RWPE1 (cell line): ENCODE data around the gene LRRC75A.

ENCODE experiments used
- CTCF ChIA-PET: fragments of 350-600 bp; sonication (Branson Sonifier 250); formaldehyde crosslinking; extraction: SDS; loops from one replicate; lab custom pipeline; 2021; lab: Yijun Ruan, JAX
- POLR2A ChIA-PET: fragments of 400-600 bp; formaldehyde crosslinking; extraction: SDS; loops from one replicate; lab custom pipeline; 2020; ENCODE audit warnings: antibody characterized with exemption; ENCODE audit not compliant: low non-redundant PET; lab: Yijun Ruan, JAX
- DNase-seq: peaks from one replicate; pipeline ENCODE4 v3.0.0; 2012; ENCODE audit warnings: low spot score
- H3K27ac ChIP-seq: fragments of 450-650 bp; 2 replicates; pipeline ENCODE4 v1.5.1; 2017
- TF ChIP-seq, protein P1 (sequence below): fragments of 450-650 bp; conservative IDR thresholded peaks from 2 replicates; pipeline ENCODE4 v1.5.1; 2017; ENCODE audit warnings: low read depth, mild to moderate bottlenecking

Gene LRRC75A

DNA sequence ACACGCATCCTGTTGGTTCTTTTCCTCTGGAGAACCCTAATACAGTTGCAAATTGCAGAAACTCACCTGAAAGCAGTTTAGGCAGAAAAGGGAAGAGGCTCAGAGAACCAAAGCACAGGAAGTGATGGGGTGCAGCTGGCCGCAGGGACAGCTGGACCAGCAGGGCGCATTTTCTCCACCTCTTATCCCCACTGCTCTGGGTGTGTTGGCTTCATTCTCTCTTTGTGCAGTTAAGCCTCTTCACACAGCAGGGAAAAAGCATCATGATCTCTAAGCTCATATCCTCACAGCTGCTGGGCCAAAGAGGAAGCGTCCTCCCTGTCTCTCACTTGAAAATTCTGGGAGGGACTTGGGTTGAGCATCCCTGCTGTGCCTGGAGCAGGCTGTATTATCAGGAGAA lies 20.0 kb upstream of the LRRC75A start:
- ChIA-PET POLR2A (no interaction called here), CTCF (no interaction called here)
- no peak overlapping the region for H3K27ac ChIP-seq
- DNase-seq, result no peak
- TF ChIP-seq, protein P1, sequence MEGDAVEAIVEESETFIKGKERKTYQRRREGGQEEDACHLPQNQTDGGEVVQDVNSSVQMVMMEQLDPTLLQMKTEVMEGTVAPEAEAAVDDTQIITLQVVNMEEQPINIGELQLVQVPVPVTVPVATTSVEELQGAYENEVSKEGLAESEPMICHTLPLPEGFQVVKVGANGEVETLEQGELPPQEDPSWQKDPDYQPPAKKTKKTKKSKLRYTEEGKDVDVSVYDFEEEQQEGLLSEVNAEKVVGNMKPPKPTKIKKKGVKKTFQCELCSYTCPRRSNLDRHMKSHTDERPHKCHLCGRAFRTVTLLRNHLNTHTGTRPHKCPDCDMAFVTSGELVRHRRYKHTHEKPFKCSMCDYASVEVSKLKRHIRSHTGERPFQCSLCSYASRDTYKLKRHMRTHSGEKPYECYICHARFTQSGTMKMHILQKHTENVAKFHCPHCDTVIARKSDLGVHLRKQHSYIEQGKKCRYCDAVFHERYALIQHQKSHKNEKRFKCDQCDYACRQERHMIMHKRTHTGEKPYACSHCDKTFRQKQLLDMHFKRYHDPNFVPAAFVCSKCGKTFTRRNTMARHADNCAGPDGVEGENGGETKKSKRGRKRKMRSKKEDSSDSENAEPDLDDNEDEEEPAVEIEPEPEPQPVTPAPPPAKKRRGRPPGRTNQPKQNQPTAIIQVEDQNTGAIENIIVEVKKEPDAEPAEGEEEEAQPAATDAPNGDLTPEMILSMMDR, result no peak

GRCh38 chr17:16511593-16511992 lies 19.6 kb upstream of the LRRC75A start:
- no peak overlapping the region for H3K27ac ChIP-seq
- POLR2A ChIA-PET, result no interaction called here
- DNase-seq, result no peak
- CTCF ChIA-PET, result no interaction called here
- TF ChIP-seq, protein P1, result no peak

DNA sequence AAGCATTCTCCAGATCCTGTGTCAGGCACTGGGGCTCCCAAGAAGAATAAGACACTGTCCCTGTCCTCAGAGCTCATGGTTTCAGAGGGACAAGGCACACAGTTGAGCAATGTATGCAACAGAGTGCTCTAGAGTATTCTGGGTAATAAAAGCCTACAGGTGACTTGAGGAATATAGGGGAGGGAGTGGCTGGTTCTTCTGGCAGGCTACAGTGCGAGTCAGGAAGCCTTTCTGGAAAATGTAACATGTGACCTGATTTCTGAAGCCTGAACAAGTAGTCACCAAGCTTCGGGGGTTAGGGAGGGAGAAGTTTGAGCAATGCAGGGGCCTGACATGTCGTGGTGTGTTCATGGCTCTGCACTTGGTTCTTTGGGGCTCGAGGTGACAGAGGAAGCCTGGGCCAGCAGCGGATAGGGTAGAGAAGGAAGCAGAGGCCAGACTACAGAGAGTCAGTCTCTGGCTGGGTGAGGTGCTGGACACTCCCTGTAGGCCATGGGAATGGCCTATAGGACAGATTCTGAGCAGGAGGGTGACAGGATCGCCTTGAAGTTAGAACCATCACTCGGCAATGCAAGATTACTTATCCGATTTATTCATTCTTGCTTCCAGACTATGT lies 16.0 kb upstream of the LRRC75A start:
- TF ChIP-seq, protein P1, result no peak
- ChIA-PET POLR2A (no interaction called here), CTCF (interaction anchor here (0.5 to 0.6 kb wide), 4 partner anchors 8 to 347 kb away, joined by 3 to 9 read pairs (median 3); no protein-coding TSS in a partner anchor)
- H3K27ac ChIP-seq, result no peak overlapping the region
- no peak for DNase-seq

DNA sequence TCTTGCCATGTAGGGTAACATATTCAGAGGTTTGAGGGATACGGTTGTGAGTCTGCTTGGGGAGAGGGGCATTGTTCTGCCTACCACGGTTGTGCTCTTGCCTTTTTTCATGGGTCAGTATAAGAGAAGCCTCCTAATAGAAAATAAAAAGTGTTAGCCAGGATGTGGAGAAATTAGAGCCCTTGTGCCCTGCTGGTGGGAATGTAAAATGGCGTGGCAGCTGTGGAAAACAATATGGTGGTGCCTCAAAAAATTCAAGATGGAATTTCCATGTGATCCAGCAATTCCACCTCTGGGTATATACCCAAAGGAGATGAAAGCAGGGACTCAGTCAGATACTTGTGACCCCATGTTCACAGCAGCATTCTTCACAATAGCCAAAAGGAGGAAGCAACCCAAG lies 14.2 kb upstream of the LRRC75A start:
- TF ChIP-seq, protein P1, result no peak
- no peak overlapping the region for H3K27ac ChIP-seq
- POLR2A ChIA-PET, result no interaction called here
- CTCF ChIA-PET, result no interaction called here
- DNase-seq, result no peak

- no peak overlapping the region for H3K27ac ChIP-seq
- ChIA-PET POLR2A (no interaction called here), CTCF (no interaction called here)
- TF ChIP-seq, protein P1, result no peak
- DNase-seq, result no peak
Measured at GRCh38 chr17:16504984-16505383, 13.0 kb upstream of the LRRC75A start.

- ChIA-PET CTCF (interaction anchor here (0.6 to 0.7 kb wide), 2 partner anchors 27 to 1485 kb away, joined by 3 read pairs; no protein-coding TSS in a partner anchor), POLR2A (no interaction called here)
- no peak overlapping the region for H3K27ac ChIP-seq
- TF ChIP-seq, protein P1, result no peak
- no peak for DNase-seq
Measured at GRCh38 chr17:16496820-16497489, 5.0 kb upstream of the LRRC75A start.
